NCI-H128 (cell line): ENCODE results near the gene WDR11.
"Not testable (repeated sequence)": the region's sequence is repeated elsewhere in the genome, so short reads cannot be mapped to it uniquely, and the experiment has no call there.

Experiments
- DNase-seq: peaks from one replicate; lab custom pipeline; 2025; ENCODE audit not compliant: unreplicated experiment; lab: John Stamatoyannopoulos, UW

WDR11 gene

DNA sequence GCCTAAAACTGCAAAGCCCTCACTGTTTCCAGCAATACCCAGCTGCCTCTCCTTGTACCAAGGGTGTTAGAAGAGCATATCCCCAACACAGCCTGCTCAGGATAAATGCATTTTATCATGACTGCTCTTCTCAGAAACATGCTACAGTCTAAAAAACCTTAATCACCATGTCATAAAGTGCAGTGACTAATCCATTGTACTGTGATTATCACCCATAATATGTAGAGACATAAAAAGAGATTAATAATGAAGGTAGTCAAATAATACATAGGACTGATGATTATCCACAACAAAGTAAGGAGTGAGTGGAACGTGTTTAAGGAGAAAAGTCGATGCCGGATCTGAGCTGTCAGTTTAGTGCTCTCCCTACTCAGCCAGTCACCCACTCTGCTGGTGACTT is 12.2 kb upstream of the WDR11 start:
- DNase-seq, result no peak

DNA sequence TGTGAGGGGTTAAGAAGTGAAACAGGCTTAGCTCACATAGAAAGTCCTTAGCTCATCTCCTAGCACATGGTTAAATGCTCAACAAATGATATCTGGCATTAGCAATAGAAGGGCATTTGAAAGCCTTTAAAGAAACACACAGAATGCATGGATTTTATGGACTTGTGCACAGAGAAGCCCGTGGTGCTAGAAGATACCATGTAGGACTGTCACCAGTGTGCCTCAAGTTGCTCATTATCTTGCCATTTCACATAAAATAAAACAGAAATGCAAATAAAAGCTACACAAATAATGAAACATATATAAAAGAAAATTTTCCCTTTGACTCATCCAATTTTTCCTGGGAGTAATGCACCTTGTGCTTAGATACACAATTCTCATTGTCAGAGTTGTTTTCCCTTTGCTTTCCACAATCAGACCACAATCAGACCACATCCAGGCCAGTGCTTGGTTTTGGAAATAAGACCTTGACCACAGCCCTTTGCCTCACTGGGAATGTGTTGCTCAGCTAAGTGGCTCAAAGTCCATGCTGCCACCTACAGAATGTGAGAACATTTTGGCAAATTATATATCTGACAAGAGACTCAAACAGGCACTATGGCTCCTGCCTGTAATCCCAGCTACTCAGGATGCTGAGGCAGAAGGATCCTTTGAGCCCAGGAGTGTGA is 9.5 kb upstream of the WDR11 start:
- DNase-seq, result no peak

DNA sequence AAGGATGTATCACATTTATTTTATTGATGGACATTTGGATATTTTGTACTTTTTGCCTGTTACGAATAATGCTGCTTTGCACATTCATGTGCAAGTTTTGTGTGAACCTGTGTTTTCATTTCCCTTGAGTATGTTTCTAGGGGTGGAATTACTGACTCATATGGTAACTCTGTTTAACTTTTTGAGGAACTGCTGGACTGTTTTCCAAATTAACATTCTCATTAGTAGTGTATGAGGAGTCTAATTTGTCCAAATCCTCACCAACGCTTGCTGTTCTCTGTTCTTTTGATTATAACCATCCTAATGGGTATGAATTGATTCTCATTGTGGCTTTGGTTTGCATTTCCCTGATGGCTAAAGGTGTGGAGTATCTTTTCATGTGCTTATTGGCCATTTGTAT is 3.2 kb downstream of the WDR11 start:
- no peak for DNase-seq

DNA sequence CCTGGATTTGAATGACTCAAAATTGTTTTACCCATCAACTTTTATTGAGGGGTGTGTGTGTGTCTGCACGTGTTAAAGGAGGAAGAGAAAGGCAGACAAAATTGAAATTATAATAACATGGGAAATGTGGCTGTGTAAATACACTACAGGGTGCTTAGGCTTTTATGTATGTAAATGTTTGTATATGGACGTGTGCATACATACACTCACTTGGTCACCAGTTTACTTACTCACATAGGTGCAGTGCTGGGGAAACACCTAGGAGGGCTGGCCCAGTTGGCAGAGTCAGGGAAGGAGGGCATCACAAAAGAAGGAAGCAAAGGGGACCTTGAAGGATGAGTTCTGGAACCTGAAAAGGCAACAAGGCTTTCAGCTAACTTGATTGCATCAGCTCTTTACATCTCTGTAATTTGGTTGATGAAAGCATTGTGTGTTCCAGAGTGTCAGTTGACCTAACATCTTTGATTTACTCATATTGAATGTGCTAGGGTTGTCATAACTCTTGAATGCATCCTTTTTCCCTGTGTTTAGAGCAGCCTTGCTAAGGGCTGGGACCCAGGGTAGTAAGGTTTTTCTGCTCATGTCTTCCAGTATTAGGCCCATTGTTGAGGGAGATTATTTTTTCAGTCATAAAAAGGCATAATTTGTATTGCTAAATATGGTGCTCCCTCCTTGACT is 10.2 kb downstream of the WDR11 start:
- no peak for DNase-seq

DNA sequence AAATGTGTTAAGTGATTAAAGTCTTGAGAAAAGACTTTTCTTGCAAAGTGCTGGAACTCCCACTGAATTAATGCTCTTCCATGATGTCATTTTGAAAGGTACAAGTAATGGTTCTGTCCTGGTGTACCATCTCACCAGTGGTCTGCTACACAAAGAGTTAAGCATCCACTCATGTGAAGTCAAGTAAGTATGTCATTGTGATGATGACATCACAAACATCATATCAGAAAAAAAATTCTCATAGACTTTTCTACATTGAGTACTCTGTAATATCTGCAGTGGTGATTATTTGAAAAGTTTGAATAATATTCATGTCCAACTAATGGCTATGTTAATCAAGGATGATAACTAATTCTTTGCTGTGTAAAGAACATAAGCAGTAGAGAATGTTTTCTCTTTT is 22.6 kb downstream of the WDR11 start:
- no peak for DNase-seq

DNA sequence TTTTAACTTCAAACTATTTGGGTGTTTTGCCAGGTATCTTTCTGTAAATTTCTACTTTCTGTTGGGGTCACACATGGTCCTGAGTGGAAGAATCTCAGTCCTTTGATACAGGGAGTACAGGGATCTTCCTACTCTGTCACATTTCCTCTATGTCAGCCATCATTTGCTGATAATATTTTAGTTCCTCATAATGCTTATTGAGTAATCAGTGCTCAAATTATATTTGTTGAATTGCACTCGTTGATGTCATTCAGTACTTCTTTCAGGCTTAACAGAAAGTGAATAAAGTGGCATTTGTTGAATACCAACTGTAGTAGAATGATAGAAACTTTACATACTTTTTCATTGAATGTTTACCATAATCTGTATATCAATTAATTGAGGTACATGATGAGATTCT is 31.9 kb downstream of the WDR11 start:
- no peak for DNase-seq

DNA sequence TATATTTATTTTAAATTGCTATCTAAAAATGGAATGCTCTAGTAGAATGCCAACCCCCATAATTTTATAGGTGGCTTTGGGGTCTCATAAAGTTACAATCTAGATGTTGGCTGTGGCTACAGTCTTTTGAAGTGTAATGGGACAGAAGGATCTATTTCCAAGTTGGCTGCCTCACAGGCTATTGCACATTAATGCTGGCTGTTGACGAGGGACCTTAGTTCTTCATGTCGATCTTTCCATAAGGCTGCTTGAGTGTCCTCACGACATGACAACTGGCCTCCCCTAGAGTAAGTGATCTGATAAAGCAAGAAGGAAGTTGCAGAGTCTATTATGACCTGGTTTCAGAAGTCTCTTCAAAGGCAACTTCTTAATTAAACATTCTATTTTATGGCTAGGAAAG is 36.3 kb downstream of the WDR11 start:
- no peak for DNase-seq

DNA sequence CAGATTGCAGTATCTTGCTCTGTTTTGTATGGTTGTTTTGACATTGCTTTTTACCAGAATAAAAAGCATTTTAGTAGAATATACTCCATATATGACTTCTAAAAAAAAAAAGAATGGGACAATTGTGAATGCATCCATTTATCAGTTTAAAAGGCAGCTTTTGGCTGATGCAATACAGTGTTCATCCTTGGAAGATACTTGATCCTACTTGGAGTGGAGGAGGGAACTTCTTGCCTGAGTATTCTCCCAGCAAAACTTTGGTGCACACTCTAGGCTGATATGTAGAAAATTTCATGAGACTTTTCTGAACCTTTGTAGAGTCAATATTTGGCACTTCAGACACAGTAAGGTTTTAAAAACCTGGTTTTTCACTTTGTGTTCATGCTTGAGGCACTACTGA is 40.2 kb downstream of the WDR11 start:
- no peak for DNase-seq

DNA sequence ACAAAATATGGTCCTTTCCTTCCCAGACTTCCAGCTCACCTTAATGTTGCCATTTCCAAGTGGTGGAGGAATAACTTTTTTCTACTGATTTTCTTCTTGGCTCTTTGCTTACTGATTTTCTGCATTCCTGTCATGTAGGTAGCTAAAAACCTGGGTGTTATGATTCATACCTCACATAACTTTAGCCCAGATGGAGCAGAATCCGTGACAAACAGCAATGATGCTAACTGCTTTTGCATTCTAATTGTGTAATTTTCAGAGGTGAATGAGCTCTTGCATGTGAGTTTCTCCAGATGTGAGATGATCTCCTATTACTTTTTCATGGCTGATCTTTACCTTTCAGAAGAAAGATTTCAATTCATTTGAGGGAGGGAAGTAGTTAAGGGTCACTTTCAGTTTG is 43.4 kb downstream of the WDR11 start:
- no peak for DNase-seq

DNA sequence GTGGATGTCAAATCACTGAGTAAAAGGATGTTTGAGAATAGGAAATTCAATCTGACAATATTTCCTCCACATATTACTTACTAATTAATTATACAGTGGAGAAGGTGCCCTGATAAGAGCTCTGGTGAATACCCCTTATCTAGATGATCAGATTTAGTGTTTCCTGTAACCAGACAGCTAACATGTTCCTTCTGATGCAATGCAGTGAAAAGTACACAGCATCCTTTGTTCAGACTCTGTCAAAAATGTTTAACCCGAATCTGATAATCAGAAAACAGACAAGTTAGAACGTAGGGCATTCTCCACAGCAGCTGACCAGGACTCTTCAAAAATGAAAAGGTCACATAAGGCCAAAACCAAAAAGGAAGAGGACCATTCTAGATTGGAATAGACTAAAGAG is 46.2 kb downstream of the WDR11 start:
- DNase-seq, result no peak

DNA sequence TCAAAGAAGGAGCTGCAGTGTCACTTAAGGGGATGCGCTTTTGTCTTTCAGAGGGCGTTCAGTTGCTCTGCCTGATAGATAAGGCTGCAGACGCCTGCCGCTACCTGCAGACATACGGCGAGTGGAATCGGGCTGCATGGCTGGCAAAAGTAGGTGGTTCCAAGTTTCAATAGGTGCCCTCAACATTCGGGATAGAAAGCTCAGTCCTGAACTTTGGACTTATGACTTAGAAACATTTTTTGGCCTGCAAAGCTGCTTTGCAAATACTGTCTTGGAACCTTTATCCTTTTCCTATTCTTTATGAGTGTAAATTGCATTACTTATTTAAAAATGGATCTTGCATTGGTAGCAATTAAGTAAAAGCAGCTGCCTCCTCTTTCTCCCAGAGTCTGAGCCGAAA is 54.1 kb downstream of the WDR11 start:
- no peak for DNase-seq

DNA sequence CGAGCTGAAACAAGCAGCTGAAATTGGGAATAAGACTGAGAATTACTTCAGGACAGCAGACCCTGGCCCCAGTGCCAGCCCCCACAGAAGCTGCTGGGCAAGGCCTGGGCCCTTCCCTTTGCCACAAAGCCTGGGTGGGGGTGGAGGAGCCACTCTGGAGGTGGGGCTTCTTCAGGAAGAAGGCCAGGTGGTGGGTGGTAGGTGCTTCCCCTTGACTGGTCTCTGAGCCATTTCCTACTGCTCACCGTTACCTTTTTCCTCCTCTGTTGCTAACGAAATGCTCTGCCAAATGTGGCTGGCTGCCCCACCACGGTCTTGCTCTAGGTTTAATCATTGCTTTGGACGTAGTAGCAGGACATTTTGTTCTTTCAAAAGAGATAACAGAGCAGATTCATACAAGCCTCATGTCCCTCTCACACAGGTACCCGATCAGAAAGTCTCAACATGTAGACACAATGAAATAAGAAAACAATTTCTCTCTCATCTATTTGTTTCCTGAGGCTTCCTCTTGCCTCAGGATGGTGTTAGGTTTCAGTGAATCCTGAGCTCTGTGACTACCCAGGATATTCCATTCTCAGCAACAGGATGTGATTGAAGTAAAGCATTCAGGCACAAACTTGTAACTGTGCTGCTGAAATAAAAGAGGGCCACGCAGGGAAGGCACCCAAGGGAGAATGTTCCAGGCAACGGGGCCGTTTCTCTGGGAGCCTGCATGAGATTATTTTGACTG is 66.5 kb downstream of the WDR11 start:
- DNase-seq, result no peak

DNA sequence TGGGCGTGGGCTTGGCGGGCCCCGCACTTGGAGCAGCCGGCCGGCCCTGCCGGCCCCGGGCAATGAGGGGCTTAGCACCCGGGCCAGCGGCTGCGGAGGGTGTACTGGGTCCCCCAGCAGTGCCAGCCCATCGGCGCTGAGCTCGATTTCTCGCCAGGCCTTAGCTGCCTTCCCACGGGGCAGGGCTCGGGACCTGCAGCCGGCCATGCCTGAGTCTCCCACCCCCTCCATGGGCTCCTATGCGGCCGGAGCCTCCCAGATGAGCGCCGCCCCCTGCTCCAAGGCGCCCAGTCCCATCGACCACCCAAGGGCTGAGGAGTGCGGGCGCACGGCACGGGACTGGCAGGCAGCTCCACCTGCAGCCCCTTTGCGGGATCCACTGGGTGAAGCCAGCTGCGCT is 72.7 kb downstream of the WDR11 start:
- not testable (repeated sequence) for DNase-seq

DNA sequence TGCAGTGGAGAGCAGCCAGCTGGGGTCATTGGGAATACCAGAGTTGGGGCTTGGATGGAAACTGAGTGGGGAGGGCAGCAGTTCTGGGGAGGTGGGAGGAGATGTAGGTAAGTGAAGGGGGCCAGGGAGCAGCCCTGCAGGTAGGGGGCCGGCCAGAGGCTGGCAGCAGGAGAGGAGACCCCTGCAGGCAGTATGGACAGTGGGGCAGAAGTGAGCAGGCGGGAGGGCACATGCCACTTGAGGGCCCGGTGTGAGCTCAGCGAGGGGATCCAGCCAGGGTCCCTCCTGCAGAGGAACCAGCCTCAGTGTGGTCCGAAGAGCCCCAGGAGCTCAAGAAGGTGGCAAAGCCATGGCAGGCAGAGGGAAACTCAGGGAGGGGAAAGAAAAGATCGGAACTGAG is 75.4 kb downstream of the WDR11 start:
- no peak for DNase-seq

DNA sequence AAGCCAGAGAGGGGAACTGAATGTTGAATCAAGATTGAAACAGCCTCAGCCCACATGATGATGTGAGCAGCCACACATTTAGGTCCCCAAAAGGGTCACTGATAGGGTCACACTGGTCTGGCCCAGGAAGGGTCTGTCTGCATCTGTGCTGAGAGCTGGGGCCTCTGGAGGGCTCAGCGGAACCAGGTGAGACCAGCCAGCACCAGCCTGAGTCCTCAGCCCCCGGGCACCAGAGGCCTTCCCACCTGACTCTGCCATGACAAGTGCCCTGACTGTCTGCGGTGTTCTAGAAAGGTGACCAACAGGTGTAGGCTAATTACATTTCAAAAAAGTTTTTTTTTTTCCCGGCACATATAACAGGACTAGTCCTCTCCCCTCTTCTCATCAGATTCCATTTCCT is 76.2 kb downstream of the WDR11 start:
- DNase-seq, result no peak

DNA sequence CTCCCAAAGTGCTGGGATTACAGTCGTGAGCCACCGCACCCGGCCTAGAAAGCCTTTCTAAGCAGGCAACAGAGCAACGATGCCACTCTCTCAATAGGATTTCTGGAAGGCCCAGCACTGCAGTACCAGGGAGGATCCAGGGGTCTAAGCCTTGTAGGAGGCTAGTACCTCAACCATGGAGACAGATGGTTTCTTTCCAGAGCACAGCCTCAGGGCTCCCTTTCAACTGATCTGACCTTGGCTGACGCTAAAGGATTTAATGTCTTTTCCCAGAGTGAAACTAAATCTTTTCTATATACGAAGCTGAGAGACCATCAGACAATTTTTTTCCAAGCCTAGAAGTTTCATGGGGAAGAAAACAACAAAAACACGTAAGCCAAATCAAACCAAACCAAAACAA is 78.0 kb downstream of the WDR11 start:
- no peak for DNase-seq

DNA sequence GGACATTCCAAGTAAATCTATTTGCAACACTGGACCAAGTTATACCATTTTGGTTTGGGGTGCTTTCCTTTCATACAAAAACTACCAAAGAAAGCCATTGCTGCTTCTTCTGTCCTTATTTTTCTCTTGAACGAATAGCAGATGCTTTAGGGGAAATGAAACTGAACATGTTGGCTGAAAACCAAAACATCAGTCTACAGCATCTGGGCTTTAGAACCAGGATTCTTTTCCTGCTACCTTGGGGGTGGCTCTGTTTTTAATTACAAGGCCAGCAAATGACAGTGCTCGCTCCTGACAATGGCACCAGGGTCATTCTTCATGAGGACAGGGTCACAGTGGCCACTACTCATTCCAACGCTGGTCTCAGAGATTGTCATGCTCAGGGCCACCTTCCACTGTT is 80.3 kb downstream of the WDR11 start:
- DNase-seq, result no peak

DNA sequence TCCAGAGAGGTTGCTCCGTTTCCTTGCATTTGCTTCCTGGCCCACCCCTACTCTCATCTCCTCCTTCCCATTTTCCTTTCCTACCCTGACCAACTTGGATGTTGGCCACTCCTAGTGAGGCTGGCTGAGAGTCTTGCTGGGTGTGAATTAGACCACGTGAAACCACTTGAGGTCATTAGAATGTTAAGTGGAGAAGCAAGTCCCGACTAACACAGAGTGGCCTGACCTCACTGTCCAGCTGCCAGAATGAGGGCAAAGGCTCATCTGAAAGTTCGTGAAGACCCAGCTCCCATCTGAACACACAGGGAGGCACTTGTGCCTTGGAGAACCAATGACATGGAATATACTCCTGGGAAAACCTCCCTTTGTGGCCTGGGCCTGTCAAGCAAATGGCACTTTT is 80.8 kb downstream of the WDR11 start:
- DNase-seq, result no peak

DNA sequence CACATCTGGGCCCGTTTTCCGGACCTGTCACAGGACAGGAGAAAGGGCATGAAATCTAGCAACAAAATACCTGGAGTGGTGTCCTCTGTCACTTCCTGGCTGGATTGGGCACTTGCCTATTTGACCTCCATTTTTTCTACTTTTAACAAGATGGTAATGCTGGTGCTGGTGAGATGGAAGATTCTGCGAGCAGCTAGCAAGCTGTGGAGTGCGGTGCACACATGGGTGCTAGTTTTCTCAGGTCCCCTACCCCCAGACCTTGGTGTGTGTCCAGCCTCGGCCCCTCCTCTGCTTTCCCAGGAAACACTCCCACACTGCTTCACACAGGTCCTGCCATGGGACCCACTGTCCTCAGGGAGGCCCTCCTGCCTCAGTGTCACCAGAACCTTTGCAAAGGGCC is 87.7 kb downstream of the WDR11 start:
- DNase-seq, result no peak

DNA sequence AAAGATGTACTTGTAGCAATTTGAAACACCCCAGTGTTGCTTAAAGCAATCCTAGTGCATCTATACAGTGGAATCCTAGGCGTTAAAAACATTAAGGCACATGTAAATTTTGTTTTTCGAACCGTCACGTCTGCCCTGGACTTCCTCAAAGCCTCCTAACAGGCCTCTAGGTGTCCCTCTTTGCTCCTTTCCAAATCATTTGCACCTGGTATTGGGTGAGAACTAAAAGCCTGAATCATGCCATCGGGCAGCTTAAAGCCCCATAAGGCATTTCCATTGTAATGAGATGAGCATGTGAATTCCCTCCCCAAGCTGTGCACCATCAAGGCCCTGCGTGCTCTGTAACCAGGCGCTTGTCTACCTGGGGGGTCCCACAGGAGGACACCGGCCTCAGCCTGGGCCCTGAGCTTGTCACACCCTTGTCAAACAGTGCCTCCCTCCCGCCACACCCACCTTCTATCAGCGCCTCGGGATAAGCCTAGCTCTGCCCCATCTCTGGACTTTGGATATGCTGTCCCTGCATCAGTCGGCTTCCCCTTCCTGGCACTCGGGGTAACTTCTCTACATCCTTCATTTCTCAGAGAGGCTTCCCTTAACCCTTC is 89.2 kb downstream of the WDR11 start:
- DNase-seq, result no peak

DNA sequence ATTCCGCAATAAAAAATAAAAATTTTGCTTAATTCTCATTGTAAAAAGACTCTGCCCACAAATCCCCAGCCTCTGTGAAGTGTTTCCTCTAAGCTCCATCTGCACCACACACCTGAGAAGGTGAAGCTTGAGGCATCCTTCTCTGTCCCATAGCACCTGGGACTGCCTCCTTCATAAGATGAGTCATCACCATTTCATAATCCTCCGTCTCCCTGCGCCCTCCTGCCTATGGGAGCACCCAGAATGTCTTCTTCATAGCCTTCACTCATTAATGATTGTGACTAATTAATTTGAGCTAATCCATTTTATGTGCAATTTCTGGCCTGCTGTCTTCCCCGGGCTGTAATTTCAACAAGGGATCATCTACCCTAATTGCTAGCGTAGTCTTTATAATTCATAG is 90.3 kb downstream of the WDR11 start:
- DNase-seq, result no peak

DNA sequence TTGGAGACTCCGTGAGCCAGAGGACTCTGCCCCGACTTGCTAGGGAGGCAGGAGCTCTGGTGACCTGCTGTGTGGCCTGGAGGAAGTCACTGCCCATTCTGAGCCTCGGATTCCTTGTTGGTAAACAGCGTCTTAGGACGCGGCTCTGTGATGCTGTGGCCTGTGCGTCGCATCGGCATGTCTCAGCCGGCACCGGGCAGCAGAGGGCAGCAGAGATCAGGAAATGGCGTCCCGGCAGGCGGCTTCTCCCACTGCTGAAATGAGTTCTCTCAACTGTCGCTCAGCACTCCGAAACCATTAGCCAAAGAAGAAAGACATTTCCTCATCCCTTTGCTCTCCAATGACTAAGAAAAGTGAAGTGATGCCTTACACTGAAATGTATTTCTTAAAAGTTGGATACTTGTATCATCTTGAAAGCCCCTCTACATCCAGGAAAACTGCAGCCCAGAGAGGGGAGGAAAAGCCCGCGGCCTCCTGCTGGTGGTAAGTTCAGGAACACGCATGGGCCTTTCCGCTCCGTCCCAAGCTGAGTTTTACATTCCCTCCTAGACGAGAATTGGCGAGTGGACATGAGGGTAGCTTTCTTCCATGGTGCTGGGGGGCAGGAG is 91.7 kb downstream of the WDR11 start:
- peak; percentile 12 for DNase-seq
